ENCODE measurements around the gene ZNF497. TPM values are rescaled to one million over a fixed set of nuclear protein-coding genes. Genes with fewer than 3 reads are reported as not detected.

ZNF497 gene
- total and polyA plus RNA-seq, 2 of the 13 experiments (the other 11 are each of a cell fraction or from before 2014, with no cell fraction given) = 1.5 to 1.9 TPM

- TF ChIP-seq SOX13 (IDR thresholded peaks at IDR 0.05) = no peak
- no peak for TF ChIP-seq SOX13 (CRISPR knock-in tag; conservative IDR thresholded peaks at IDR 0.05 in 1 of 2, IDR thresholded peaks at IDR 0.05 in 1 of 2)
- TF ChIP-seq SP140L (CRISPR knock-in tag; IDR thresholded peaks at IDR 0.05; ENCODE audit: borderline replicate concordance) = 0 out of 2 replicates have a peak, but pooled peaks have one; percentile 76
- TF ChIP-seq PHF21A (CRISPR knock-in tag; IDR thresholded peaks at IDR 0.05) = peak; percentile 45; the same call in 1 of the 2 replicates
- TF ChIP-seq PITX1 (CRISPR knock-in tag; IDR thresholded peaks at IDR 0.05) = 0 out of 2 replicates have a peak, but pooled peaks have one; percentile 47
- TF ChIP-seq POLR2AphosphoS5 (IDR thresholded peaks at IDR 0.05; ENCODE audit: low read depth, low read length) = peak; percentile 90
- TF ChIP-seq, protein P1, sequence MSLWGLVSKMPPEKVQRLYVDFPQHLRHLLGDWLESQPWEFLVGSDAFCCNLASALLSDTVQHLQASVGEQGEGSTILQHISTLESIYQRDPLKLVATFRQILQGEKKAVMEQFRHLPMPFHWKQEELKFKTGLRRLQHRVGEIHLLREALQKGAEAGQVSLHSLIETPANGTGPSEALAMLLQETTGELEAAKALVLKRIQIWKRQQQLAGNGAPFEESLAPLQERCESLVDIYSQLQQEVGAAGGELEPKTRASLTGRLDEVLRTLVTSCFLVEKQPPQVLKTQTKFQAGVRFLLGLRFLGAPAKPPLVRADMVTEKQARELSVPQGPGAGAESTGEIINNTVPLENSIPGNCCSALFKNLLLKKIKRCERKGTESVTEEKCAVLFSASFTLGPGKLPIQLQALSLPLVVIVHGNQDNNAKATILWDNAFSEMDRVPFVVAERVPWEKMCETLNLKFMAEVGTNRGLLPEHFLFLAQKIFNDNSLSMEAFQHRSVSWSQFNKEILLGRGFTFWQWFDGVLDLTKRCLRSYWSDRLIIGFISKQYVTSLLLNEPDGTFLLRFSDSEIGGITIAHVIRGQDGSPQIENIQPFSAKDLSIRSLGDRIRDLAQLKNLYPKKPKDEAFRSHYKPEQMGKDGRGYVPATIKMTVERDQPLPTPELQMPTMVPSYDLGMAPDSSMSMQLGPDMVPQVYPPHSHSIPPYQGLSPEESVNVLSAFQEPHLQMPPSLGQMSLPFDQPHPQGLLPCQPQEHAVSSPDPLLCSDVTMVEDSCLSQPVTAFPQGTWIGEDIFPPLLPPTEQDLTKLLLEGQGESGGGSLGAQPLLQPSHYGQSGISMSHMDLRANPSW (CRISPR knock-in tag; IDR thresholded peaks at IDR 0.05; ENCODE audit: borderline replicate concordance) = peak; percentile 84; the same call in 1 of the 2 replicates
- peak; percentile 71 for TF ChIP-seq ZNF883 (CRISPR knock-in tag; IDR thresholded peaks at IDR 0.05; ENCODE audit: not compliant biosample characterization)
- TF ChIP-seq HOXA7 (CRISPR knock-in tag; IDR thresholded peaks at IDR 0.05) = no peak
- TF ChIP-seq ARNT2 (CRISPR knock-in tag; IDR thresholded peaks at IDR 0.05; ENCODE audit: low read depth) = peak; percentile 76
- peak; percentile 78 for TF ChIP-seq POGK (CRISPR knock-in tag; conservative IDR thresholded peaks at IDR 0.05)
- peak; percentile 87 for TF ChIP-seq ZNF407 (CRISPR knock-in tag; IDR thresholded peaks at IDR 0.05; ENCODE audit: not compliant biosample characterization)
- no peak; the same call in 1 of the 2 replicates for TF ChIP-seq ZFP90 (CRISPR knock-in tag; IDR thresholded peaks at IDR 0.05; ENCODE audit: borderline replicate concordance)
- TF ChIP-seq SALL1 (CRISPR knock-in tag; IDR thresholded peaks at IDR 0.05) = peak; percentile 48
- peak; percentile 53; the same call in 1 of the 2 replicates for TF ChIP-seq ZSCAN31 (CRISPR knock-in tag; IDR thresholded peaks at IDR 0.05; ENCODE audit: low read depth)
These were observed 24.2 kb upstream of the ZNF497 start, which contains the start of gene RPS5 (continued) for GRCh38 chr19:58386576-58387337.
